ENCODE results near the gene FRRS1L.

GRCh38 chr9:109167716-109168115 is 667 bp upstream of the FRRS1L start:
- TF ChIP-seq CTCF (IDR thresholded peaks at IDR 0.05): no peak
- no peak for TF ChIP-seq POLR2AphosphoS5 (IDR thresholded peaks at IDR 0.05)
- TF ChIP-seq POLR2A (IDR thresholded peaks at IDR 0.05): no peak
